Muscle of back (tissue), 11 donors: ENCODE results near the gene LSS. TPM values are rescaled to one million over a fixed set of nuclear protein-coding genes. Genes with fewer than 3 reads are reported as not detected.
"Not testable (repeated sequence)": the region's sequence is repeated elsewhere in the genome, so short reads cannot be mapped to it uniquely, and the experiment has no call there.

ENCODE experiments used
- DNase-seq, 3 donors: peaks; one replicate each; pipeline versions ENCODE4 v3.0.0 to v3.0.0-alpha.2; 2013
- polyA plus RNA-seq, 10 donors: library from polyadenylated mRNA; unstranded; fragments of 120-200 nt; gene quantifications; one replicate each; pipeline ENCODE4 v1.2.1, GENCODE V29; 2013; ENCODE audit not compliant: insufficient read length in 10 of 10

The LSS gene
- polyA plus RNA-seq, 10 donors, result 22.0 to 47.1 (median 35.1) TPM

DNA sequence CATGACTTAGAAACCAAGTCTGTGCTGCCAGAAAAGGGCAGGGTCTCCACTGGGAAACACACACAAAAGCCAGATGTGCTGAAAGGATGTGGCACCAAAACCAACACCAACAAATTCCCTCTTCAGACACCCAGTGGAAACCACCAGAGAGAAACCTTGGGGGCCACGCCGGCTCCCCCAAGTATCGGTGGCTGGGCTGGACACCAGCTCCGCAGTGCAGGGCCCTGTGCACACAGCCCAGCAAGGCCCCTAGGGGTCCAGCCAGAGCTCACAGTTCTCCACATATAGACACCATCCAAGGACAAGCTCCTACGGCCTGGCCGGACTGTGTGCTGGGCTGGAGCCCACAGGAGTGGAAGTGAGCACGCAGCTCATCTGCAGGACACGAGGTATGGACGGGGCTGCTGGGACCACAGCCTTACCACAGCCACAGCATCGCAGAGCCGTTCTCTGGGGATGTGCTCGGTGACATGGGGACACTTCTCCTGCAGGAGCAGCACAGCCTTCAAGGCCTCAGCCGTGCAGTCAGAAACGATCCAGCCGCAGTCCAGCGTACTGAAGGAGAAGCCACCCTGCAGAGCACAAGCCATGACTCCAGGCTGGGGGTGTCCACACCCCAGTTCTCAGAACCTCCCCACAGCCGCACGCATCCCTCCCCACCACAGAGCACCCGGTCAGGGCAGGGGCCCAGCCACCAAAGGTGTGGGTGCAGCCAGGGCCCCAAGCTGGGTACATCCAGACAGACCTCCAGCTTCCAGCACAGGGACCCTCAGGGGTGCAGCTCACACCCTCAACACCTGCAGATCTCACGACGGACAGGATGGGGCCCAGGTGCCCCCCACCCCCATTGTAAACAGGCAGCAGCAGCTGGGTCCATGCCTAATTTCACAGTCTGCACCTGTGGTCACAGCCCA is 21.3 kb downstream of the LSS start:
- no peak for DNase-seq

DNA sequence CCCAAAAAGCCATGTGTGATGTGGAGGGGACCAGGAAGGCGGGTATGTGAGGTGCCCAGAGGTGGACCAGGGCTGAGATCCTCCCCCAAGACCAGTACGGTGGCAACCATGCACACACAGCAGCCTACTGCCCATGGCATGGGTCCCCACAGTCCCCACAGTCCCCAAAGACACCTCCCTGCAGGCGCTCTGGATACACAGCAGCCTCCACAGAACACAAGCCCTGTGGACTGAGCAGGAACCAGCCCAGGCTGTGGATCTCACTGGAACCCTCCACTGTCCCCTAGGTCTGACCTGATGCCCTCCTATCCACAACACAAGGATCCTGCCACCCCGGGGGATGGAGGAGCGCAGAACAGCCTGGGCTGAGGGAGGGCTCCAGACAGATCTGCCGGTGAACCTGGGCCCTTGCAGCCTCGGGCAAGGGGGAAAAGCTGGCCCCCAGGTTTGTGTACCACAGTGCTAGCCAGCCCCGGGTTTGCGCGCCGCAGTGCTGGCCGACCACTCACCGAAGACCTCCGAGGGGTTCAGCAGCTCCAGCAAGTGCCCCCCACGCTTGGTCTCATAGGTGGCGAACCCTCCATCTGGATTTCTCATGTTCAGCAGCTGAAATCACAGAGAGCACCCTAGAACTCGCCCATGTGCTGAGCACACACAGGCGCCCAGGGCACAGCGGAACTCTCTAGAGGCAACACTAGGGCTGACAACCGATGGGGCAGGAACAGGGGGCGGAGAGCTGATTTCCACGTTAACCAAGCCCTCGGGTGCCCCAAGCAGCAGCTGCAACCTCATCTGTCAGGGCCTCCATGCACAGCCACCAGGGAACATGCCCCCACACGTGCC is 22.2 kb downstream of the LSS start:
- no peak for DNase-seq

DNA sequence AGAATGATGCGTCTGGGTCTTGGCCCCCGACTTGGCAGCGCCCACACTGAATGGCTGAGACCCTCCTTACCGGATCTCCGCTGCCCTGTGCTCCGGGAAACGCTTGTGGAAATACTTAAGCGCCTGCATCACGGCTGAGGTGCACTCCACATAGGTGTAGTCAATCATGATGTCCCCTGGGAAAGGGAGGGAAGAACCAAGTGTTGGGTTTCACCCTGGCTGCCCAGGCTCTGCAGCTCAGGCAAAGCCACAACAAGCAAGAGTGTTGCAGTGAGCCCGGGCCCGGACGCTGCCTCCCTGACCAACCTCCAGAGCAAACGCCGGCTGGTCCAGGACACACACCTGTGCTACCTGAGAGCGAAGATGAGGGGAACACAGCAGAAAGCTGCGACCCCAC is 22.8 kb downstream of the LSS start:
- DNase-seq, result no peak

DNA sequence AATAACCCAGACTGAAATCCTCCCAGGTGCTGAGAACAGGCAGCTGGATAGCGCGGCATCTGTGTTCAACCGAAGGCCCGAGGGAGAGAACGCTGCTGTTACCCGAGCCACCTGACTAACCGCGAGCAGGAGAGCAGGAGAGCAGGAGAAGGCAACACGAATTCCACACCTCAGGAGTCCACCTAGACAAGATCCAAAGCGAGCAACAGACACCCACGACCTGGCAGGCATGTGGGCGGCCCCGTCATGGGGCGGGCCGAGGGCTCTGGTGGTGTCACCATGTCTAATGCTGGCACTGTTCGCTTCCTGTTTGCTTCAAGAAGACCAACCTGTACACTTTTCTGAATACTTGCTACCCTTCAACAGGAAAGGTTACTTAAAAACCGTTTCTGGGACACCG is 23.4 kb downstream of the LSS start:
- no peak for DNase-seq

DNA sequence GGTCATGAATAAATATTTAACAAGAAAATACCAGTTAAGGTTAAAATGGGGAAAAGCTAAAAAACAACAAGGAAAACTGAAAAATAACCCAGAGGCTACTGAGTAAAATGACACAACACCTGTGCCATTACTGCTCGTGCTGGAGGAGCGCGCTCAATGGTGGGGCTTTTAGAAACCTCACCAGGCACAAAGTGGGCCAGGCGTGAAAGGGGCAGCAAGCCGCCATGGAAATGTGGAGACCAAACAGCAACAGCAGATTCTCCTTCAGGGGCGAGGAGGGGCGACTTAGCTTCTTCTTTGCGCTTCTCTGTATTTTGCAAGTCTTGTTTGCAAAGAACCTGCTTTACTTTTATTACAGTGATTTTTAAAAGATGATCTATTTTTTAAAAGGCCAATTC is 25.4 kb downstream of the LSS start:
- no peak for DNase-seq

DNA sequence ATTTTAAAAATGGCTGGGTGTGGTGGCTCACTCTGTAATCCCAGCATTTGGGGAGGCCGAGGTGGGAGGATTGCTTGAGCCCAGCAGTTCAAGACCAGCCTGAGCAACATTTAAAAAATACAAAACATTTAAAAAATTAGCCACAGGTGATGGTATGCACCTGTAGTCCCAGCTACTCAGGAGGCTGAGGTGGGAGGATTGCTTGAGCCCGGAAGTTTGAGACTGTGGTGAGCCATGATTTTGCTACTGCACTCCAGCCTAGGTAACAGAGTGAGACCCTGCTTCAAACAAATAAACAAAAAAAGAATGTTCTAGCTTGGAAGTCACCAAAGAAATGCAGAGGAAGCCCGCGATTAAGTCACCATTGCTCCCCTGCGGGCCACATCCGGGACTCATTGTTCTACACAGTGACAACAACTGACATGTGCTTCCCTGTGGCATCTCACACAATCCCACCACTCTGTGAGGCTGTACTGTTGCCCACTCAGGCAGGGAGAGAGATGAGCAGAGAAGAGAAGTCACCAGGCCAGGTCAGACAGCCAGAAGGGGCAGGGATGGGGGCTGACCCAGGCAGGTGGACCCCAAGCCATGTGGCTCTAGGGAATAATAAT is 25.9 kb downstream of the LSS start:
- no peak for DNase-seq

DNA sequence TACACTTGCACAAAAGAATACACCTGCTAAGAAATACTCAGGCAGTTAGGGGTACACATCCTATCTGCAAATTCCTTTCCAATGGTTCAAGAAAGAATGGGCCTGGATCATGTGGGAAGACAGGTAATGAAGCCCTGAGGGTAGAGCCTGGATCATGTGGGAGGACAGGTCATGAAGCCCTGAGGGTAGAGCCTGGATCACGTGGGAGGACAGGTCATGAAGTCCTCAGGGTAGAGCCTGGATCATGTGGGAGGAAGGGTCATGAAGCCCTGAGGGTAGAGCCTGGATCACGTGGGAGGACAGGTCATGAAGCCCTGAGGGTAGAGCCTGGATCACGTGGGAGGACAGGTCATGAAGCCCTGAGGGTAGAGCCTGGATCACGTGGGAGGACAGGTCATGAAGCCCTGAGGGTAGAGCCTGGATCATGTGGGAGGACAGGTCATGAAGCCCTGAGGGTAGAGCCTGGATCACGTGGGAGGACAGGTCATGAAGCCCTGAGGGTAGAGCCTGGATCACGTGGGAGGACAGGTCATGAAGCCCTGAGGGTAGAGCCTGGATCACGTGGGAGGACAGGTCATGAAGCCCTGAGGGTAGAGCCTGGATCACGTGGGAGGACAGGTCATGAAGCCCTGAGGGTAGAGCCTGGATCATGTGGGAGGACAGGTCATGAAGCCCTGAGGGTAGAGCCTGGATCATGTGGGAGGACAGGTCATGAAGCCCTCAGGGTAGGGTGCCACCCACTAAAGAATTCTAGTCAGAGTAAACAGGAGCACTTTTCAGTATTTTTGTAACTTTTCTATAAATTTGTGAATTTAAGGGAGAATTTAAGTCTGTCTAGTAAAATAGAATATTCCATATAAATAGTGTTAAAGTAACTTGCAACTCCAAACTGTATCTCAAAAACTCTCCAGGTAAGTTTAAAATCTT is 27.4 kb downstream of the LSS start:
- DNase-seq, result not testable (repeated sequence)

DNA sequence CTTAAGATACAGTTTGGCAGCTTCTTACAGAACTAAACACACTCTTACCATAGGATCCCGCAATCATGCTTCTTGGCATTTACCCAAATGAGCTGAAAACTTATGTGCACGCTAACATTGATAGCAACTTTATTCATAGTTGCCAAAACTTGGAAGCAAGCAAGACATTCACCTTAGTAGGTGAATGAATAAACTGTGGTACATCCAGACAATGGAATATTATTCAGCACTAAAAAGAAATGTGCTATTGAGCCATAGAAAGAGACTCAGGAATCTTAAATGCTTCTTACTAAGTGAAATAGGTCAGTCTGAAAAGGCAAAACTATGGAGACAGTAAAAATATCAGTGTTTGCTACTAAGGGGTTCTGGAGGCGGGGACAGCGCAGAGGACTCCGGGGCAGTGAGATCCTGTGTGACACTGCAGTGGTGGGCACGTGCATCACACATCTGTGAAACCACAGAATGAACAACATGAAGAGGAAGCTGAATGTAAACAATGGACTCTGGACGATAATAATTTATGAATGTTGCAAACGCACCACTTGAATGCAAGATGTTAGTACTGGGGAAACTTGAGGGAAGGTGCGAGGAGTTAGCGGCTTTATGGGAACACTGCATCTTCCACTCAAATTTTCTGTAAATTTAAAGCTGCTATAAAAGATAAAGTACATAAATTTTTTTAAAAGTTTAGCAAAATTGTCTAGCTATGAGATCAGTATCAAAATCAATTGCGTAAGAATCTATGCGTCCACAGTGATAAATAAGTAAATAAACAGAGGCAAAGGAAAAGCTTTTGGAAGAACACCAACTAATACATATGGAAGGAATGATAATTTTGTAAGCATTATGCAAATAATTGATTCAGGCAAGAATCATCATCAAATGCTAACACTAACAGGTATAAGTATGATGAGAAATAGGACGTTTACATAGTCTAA is 28.9 kb downstream of the LSS start:
- no peak for DNase-seq

DNA sequence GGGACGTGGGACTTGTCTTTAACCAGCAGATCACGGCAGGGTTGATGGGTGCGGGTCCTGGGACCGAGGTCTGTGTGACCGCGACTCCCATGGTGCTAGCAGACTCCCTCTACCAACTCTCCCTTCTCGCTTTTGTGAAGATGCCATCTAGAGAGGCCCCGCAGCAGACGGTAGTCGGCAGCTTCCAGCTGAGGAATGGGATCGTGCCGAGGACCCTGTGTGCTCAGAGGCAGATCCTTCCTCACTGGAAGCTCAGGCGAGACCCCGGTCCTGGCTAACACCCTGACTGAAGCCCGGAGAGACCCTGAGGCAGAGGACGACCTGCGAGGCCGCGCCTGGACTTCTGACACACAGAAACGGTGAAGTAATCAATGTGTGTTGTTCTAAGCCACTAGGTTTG is 31.8 kb downstream of the LSS start:
- no peak for DNase-seq

DNA sequence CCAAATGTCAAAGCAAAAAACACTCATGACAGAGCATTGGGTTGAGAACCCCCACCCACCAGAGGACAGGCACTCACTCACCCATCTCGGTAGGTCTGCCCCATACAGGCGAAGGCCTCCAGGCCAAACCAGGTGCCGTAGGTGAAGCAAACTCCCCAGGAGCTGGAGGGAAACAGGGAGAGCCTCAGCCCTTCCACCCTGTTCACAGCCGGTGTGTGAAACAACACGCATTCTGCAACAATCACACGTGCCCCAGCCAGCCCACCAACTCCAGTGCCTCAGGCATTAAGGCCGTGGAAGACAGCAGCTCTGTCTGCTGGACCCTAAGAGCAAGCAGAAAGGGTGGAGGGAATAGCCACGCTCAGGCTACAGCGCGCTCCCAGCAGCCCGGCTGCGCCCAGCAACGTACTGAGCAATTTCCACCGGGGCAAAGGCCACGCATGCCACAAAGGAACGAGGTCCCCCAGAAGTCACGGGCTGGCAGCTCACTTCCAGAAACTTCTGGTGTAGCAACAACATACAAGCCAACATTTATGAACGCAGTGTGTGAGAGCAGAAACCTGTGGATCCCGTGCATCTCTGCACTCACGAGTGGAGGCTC is 32.9 kb downstream of the LSS start:
- DNase-seq, result no peak

DNA sequence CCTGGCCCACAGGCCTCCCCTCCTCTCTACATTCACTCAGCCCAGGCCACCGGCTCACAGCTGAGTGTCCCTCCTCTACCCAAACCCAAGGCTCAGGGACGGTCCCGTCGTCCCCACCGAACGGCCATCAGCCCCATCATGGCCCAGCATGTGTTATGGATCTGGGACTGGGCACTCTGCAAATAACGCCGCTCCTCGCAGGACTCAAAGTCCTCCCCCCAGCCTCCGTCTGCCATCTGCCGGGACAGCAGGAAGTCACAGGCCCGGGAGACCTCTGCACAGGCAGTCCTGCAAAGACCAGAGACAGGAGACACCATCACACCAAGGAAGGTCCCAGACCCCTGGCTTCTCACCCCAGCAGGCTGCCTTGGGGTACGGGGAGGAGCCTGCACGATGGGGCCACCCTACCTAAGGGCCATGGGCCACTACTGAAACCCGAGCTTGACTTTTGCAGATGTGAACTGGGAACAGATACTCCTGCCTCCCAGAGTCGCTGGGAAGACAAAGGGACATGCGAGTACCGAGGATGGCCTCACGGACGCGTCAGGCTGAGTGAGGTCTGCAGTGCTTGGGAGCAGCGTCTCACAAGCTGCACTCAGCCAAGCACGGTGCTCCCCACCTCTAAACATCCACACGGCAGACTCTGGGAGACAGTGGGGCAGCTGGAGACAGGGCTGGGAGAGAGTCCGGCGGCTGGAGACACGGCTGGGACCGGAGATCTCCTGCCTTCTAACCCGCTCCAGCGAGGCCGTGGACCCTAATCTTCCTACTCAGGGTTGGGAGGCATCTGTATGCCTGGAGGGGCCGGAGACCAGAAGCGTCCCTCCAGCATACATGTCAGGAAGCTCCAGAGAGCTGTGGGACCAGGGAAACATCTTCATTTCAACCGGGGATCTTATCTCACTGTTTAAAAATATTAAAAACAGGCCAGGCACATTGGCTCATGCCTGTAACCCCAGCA is 33.9 kb downstream of the LSS start:
- DNase-seq, result no peak

DNA sequence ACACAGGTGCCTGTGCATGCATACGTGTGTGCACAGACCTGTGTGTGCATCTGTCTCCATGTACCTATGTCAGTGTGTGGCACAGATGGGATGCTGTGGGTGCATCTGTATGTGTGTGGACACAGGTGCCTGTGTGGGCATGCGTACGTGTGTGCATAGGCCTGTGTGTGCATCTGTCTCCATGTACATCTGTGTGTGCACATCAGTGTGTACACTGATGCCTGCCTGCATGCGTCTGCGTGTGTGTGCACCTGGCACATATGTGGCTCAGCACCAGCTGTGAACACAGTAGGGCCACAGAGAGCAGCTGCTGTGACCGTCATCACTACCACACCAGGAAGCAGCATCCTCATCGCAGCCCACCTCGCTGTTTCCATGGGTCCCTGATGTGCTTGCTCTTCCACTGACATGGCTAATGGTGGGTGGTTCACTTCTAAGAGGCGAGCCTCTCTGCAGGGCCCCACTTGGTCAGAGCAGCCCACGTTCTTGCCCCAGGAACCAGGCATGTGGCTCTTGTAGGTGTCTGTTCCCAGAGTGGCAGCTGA is 34.7 kb downstream of the LSS start:
- DNase-seq, result no peak

DNA sequence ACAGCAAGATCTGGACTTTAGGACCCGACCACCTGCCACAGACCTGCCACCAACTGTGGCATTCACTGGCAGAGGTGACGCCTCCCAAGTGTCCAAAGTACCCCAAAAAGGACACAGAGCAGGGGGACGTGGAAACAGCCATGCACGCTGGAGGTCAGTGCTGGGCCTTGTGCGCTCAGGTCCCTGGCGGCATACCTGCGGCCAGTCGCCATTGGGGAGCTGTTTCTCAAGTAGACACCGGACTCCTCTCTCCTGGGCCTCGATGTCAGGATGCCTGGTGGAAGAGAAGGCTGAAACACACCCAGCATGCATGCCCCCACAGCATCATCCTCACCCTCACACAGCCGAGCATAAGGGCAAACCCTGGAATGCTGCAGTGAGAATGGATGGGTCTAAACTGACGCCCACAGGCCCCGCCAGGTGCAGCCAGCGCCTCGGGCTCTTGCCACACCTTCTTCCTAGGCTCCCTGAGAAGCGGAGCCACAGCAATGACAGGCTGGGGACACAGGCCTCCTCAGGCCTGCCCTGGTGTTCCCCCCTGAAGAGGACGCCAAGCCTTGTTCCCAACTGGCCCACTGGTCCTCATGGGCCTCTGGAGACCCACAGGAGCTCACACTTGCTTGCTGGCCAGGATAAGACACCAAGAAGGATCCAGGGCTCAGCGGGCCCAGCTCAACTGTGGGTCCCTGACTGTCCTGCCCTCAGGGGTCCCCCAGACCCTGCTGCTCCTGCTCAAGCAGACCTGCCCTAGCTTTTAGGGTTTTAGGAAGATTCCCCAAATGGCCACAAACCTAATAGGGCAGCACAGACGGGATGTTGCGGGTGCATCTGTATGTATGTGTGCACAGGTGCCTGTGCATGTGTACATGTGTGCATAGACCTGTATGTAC is 36.6 kb downstream of the LSS start:
- no peak for DNase-seq

DNA sequence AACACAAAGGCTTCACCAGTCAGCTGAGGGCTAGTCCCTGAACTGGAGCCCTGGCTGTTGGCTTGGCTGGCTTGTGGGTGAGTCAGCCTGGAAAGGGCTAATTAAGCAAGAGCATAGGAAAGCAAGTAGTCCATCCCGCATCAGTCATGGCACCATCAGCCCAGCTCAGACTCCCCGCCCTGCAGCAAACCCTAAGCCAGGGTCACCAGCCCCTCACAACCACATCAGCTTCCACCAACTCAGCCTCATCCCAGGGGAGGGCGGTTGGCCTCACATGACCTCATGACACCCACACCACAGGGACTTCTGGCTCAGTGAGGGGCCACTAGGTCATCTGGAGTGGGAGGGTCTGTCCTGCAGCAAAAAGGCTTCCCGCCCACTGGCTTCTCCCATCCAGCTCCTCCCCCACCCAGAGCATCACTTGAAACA is 37.3 kb downstream of the LSS start:
- DNase-seq, result no peak

DNA sequence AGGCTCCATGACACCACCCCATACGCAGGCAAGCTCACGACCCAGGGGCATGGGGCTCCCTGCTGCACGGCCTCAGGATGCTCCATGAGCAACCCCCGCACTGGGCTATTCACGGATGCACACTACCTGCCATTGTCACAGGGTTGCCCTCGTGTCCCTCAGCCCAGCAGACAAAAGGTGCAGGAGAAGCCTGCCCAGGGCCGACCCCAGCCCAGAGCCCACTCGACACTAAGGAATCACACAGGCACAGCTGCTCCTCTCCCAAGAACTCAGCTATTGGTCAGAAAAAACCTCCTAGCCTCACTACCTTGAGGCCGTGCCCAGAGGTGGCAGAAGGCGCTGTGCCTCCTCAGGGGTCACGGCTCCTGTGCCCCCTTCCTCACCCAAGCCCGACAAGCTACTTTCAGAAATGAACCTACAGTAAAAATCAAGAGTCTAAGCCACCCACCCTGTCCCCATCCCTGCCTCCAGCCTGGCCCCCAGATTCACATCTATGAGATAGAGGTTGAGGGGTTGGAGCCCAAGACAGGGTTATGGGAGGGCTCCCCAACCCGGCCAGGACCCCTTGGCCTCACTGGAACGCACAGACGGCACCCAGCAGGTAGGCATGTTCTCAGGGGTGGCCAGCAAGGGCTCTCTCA is 38.0 kb downstream of the LSS start:
- DNase-seq, result no peak

DNA sequence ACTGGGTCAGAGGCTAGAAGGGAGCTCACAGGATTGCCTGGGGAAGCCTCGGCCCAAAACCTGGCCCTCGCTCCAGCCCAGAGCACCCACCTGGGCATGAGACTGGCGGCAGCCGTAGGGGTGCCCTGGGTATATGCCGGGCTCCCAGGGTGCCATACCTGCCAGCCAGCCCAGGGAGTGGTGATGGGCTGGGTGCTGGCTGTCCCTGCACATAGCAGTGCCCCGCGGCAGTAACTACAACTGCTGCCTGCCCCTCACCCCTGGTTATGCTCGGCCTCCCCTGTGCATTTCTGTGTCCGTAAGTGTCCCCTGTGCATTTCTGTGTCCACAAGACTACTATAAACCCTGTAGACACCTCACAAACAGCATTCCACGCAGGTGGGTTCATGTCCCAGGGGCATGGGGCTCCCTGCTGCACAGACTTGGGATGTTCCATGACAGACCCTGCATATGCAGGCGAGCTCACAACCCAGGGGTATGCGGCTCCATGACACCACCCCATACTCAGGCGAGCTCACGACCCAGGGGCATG is 38.5 kb downstream of the LSS start:
- no peak for DNase-seq
